Kidney epithelial cell (primary cell): ENCODE measurements around the gene RNF8. TPM values are rescaled to one million over a fixed set of nuclear protein-coding genes. Genes with fewer than 3 reads are reported as not detected.

Source experiments
- DNase-seq: peaks from one replicate; pipeline ENCODE4 v3.0.0-alpha.2; 2010; ENCODE audit warnings: low read depth
- H3K27me3 ChIP-seq: 2 replicates; pipeline ENCODE4 v1.6.0; 2011; ENCODE audit warnings: low read length; ENCODE audit not compliant: control insufficient read depth, insufficient read depth
- H3K36me3 ChIP-seq: 2 replicates; pipeline ENCODE4 v1.5.1; 2011; ENCODE audit warnings: low read length; ENCODE audit not compliant: control insufficient read depth, insufficient read depth
- H3K4me3 ChIP-seq: 2 replicates; pipeline ENCODE4 v1.5.1; 2011; ENCODE audit warnings: low read depth, mild to moderate bottlenecking, control low read depth, low read length
- total RNA-seq: library from RNA; depleted of rRNA; stranded (reverse); fragments of >200 nt; gene quantifications from 2 replicates; pipeline ENCODE4 v1.2.3, GENCODE V29; 2015
- TF ChIP-seq, protein P1 (sequence below): IDR thresholded peaks from 2 replicates; pipeline ENCODE4 v1.5.1; 2011; ENCODE audit warnings: mild to moderate bottlenecking, moderate library complexity, low read length, control low read depth, inconsistent platforms; ENCODE audit not compliant: insufficient read depth, poor library complexity, severe bottlenecking

Gene RNF8
- total RNA-seq, 1 donor from 2014 or later, result 16.8 TPM

DNA sequence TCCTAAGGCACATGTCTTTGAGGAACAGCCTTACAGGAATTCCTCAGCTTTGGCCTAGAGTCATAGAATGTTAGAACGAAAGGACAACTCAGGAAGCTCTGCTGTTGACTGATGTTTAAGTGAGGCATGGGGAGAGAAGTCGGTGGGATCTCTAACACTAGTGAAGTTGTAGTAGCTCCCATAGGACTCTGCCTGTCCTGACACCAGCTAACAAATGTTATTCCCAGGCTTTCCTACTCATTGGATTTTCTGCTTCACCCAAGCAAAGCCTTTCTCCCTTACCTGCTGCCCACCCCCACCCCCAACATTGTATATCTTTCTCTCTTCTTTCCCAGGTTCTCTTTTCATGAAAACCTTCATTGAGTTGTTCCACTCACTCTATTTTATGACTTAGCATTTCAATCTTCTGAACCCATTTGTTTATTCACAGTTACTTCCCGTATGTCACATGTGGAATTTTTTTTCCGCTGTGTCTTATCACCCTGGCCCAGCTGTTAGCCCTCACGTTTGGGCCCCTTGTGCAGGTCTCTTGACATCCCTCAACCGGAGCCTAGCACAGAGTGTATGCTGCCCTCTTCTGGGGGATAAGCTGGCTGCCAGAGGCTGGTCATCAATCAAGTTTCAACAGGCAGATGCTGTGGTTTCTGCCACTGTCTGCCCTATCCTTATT lies 39.2 kb upstream of the RNF8 start:
- Histone ChIP-seq H3K36me3 (peaks cover 5% of the 10 kb centered on the region), H3K4me3 (no peak overlapping the region), H3K27me3 (no peaks in the 10 kb centered on the region)
- DNase-seq, result no peak
- TF ChIP-seq, protein P1, sequence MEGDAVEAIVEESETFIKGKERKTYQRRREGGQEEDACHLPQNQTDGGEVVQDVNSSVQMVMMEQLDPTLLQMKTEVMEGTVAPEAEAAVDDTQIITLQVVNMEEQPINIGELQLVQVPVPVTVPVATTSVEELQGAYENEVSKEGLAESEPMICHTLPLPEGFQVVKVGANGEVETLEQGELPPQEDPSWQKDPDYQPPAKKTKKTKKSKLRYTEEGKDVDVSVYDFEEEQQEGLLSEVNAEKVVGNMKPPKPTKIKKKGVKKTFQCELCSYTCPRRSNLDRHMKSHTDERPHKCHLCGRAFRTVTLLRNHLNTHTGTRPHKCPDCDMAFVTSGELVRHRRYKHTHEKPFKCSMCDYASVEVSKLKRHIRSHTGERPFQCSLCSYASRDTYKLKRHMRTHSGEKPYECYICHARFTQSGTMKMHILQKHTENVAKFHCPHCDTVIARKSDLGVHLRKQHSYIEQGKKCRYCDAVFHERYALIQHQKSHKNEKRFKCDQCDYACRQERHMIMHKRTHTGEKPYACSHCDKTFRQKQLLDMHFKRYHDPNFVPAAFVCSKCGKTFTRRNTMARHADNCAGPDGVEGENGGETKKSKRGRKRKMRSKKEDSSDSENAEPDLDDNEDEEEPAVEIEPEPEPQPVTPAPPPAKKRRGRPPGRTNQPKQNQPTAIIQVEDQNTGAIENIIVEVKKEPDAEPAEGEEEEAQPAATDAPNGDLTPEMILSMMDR, result peak; percentile 78

DNA sequence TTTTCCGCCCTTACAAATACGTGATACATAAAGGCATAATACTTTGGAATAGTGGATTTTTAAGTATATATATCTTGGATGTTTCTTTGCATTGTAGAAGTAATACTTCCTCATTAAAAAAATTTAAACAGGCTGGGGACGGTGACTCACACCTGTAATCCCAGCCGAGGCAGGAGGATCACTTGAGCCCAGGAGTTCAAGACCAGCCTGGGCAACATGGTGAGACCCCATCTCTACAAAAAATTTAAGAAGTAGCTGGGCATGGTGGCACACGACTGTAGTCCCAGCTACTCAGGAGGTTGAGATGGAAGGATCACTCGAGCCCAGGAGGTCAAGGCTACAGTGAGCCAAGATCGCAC lies 38.6 kb upstream of the RNF8 start:
- H3K4me3 ChIP-seq, result no peak overlapping the region
- H3K36me3 ChIP-seq, result peaks cover 5% of the 10 kb centered on the region
- TF ChIP-seq, protein P1, result no peak

GRCh38 chr6:37316071-37316470 lies 37.7 kb upstream of the RNF8 start:
- no peaks in the 10 kb centered on the region for H3K27me3 ChIP-seq
- H3K4me3 ChIP-seq, result no peak overlapping the region
- TF ChIP-seq, protein P1, result no peak
- no peak for DNase-seq
- peaks cover 5% of the 10 kb centered on the region for H3K36me3 ChIP-seq

More for the DNA sequence above, 38.6 kb upstream of the RNF8 start:
- DNase-seq, result no peak
- H3K27me3 ChIP-seq, result no peaks in the 10 kb centered on the region

DNA sequence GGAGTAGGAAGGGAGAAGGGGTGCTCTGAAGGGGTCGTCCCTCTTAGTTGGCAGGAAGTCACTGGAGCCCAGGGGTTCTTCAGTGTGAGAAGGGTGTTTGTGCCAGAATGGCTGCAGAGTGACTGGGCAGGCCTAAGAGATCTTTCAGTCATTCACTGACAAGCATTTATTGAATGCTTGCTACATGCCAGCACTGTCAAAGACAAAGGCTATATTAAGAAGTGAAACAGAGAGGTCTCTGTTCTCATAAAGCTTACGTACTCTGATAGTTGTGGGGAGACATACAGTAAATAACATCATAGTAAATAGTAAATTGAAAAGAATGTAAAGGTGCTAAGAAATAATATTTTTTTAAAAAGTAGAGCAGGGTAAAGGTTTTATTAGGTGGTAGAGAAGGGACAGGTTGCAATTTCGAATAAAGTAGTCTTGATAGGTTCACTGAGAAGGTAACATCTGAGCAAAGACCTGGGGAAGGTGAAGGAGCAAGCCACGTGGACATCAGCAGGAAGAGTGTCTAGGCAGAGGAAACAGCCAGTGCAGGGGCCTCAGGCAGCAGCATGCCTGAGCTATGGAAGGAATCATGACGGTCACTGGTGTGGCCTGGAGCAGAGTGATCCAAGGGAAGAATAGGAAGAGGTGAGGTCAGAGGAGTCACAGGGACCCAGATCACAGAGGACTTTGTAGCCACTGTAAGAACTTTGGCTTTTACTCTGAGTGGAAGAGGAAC lies 36.3 kb upstream of the RNF8 start:
- Histone ChIP-seq H3K27me3 (no peaks in the 10 kb centered on the region), H3K4me3 (no peak overlapping the region), H3K36me3 (peaks cover 5% of the 10 kb centered on the region)
- DNase-seq, result no peak
- TF ChIP-seq, protein P1, result no peak

DNA sequence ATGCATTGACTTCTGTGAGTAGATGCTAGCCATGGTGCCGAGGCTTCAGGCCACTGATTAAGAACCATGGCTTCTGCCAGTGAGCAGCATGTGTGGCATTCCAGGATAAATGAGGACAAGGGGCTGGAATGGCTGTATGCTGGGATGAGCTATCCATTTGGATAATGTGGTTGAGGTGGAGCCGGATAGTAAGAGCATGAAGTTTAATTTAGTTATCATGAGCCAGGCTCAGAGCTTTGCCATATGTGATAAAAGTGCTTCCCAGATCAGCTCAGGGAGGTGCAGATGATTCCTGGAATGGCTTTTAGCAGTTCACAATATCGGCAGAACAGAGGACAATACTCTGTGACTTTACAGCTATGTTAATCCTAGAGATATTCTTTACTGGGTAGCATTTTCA lies 34.6 kb upstream of the RNF8 start:
- TF ChIP-seq, protein P1, result no peak
- Histone ChIP-seq H3K36me3 (peaks cover 5% of the 10 kb centered on the region), H3K27me3 (no peaks in the 10 kb centered on the region), H3K4me3 (no peak overlapping the region)
- DNase-seq, result no peak
